GM13977 (cell line): ENCODE results near the gene ZNF578.
"Not testable (repeated sequence)": the region's sequence is repeated elsewhere in the genome, so short reads cannot be mapped to it uniquely, and the experiment has no call there.

Experiments used
- DNase-seq: peaks from one replicate; pipeline ENCODE4 v3.0.0; 2012; ENCODE audit warnings: low spot score
- CTCF ChIP-seq: IDR thresholded peaks from 2 replicates; pipeline ENCODE4 v1.5.1; 2012; ENCODE audit warnings: mild to moderate bottlenecking, control low read depth; ENCODE audit not compliant: insufficient read depth; ENCODE audit errors: extremely low read depth, missing control alignments
- in situ Hi-C: fragments of 300-500 bp; cut with MboI; formaldehyde crosslinking; loops from one replicate; pipeline ENCODE4 v1.12.0; 2022; ENCODE audit warnings: low sequenced_read_pairs, low pct_unique_long_range_greater_than_20kb, mixed read lengths, inconsistent platforms; ENCODE audit not compliant: unreplicated experiment

Gene ZNF578

DNA sequence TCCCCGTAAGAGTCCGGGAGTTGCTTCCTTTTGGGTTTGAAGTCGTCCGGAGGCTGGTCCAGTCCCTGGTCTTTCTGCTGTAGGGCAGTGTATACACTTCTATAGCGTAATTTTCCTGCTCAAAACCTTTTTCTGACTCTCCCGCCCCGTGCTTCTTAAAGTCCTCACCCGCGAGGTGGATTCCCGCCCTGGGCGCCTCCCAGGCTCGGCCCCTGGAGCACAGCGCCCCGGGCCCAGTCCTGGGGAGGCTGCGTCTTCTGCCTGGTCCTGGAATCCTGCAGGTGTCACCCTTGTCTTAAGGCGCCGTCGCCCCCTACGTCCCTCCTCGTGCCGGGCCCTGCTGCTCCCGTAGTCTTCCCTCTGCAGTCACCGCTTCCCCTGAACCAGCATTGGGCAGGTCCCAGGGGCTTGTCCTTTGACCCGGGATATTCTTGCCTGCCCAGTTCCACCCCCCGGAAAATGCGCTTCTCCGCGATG lies 39.7 kb downstream of the ZNF578 start:
- TF ChIP-seq CTCF: no peak
- DNase-seq: no peak
- in situ Hi-C loops: no loop called here

DNA sequence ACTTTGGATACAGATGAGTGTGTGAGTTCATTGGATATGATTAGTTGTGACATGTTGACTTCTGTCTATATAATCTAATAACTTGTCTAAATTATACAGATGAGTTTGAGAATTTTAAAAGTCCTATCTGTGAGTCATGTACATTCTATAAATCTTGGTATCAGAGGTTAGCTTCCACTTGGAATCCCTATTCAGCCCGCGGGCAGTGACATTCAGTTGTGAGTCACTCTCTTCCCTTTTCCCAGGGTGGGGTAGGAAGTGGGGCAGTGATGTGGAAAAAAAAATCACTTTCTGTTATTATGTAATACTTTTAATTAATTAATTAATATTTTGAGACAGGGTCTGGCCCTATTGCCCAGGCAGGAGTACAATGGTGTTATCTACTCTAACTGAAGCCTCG lies 41.2 kb downstream of the ZNF578 start:
- in situ Hi-C loops: no loop called here
- no peak for DNase-seq
- TF ChIP-seq CTCF: no peak

- no peak for DNase-seq
- TF ChIP-seq CTCF: no peak
- in situ Hi-C loops: no loop called here
Observed at GRCh38 chr19:52498571-52498970, 45.2 kb downstream of the ZNF578 start.

DNA sequence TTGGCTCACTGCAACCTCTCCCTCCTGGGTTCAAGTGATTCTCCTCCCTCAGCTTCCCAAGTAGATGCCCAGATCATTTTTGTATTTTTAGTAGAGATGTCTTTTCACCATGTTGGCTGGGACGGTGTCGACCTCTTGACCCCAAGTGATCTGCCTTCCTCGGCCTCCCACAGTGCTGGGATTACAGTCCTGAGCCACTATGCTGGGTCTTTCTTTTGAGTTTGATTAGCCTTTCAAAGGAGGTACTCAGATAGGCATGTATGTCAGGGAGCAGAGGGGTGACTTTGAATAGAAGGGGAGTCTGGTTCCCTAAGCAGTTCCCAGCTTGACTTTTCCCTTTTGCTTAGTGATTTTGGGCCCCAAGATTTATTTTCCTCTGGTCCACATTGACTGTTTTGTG lies 47.1 kb downstream of the ZNF578 start:
- in situ Hi-C loops, DNase-seq: not testable (repeated sequence)

GRCh38 chr19:52500991-52501390 lies 47.6 kb downstream of the ZNF578 start:
- in situ Hi-C loops, DNase-seq: not testable (repeated sequence)

DNA sequence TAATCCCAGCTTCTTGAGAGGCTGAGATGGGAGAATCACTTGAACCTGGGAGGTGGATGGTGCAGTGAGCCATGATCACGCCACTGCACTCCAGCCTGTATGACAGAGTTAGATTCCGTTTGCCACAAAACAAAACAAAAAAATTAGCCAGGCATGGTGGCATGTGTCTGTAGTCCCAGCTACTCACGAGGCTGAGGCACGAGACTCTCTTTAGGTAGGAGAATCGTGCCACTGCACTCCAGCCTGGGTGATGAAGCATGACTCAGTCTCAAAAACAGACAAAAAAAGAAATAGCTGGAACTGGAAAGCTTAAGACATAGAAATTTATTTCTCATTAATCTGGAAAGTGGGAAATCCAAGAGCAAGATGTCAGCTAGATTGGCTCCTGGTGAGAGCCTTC lies 53.9 kb downstream of the ZNF578 start:
- no peak for TF ChIP-seq CTCF
- no peak for DNase-seq
- in situ Hi-C loops: no loop called here

DNA sequence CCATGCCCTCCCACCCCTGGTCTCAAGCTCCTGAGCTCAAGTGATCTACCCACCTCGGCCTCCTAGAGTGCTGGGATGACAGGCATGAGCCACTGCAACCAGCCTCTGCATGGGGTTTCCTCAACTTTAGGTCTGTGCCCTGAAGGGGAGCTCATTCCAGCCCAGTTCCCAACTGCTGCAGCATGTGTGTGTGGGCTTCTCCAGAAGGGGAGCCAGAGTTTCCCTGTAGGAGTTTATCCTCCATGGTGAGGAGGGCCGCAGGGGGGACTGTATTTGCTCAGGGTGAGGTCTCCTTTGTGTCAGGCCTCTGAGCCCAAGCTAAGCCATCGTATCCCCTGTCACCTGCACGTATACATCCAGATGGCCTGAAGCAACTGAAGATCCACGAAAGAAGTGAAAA lies 62.8 kb downstream of the ZNF578 start:
- no peak for DNase-seq
- in situ Hi-C loops: no loop called here
- no peak for TF ChIP-seq CTCF

GRCh38 chr19:52518646-52519045 lies 65.3 kb downstream of the ZNF578 start:
- in situ Hi-C loops: no loop called here
- DNase-seq: no peak
- TF ChIP-seq CTCF: no peak

DNA sequence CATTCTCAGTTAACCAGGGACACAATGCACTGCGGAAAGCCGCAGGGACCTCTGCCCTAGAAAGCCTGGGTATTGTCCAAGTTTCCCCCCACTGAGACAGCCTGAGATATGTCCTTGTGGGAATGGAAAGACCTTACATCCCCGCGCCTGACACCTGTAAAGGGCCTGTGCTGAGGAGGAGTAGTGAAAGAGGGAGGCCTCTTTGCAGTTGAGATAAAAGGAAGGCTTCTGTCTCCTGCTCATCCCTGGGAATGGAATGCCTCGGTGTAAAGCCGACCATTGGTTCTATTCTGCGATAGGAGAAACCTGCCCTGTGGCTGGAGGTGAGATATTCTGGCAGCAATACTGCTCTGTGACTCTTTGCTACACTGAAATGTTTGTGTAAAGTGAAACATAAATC lies 65.8 kb downstream of the ZNF578 start:
- in situ Hi-C loops, DNase-seq: not testable (repeated sequence)
